GM21576 (cell line): Measurements from ENCODE around the gene LGALSL.

ENCODE experiments used
- ATAC-seq: cut with Tn5 transposase; IDR thresholded peaks from one replicate; pipeline ENCODE4 v1.9.1; 2021; ENCODE audit warnings: mild to moderate bottlenecking, moderate library complexity; ENCODE audit not compliant: unreplicated experiment

Gene LGALSL

DNA sequence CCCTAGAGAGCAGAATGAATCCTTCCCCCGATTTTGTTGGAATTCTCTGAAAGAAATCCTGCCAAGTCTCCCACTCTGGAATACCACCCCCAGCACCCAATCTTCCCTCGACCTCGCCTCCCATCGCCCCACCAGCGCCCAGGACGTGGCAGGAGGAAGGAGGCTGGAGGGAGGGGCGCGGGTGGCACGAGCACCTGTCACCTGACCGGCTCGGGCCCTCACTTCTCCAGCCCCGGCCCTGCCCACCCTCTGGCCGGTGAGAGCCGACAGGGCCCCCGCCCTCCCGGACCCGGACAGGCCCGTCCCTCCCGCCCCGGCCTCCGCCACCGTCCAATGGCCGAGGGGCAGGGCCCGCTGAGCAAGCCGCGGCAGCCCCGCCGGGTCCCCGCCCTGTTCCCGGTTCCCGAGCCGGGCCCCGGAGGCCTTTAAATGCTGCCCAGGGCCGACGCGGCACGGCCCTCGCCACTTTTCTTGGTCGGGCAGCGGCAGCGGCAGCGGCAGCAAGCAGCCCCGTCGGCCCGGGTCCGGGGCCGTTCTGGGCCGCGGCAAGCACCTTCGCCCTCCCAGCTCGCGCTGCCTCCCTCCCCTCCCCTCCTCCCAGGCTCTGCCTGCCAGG, at the start of gene LGALSL:
LGALSL (plus strand) TSS at position 393 of the 616 bp plus-strand sequence. CDS start 384 bp downstream, outside the sequence.
- peak; percentile 64 for ATAC-seq

DNA sequence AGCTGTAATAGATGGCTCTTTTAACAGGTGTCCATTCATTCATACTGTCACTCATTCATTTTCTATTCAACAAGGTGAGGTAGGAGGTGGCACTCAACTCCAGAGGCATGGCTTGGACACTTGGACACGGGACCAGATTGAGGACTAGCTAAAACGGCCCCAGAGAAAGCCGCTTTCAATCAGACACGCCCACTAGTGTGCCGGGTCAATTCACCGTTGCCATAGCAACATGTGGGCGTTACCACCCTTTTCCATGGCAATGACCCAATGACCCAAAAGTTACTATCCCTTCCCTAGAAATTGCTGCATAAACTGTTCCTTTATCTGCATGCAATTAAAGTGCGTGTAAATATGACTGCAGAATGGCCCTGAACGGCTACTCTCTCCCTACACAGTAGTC, 49.2 kb upstream of the LGALSL start:
- ATAC-seq, result no peak

DNA sequence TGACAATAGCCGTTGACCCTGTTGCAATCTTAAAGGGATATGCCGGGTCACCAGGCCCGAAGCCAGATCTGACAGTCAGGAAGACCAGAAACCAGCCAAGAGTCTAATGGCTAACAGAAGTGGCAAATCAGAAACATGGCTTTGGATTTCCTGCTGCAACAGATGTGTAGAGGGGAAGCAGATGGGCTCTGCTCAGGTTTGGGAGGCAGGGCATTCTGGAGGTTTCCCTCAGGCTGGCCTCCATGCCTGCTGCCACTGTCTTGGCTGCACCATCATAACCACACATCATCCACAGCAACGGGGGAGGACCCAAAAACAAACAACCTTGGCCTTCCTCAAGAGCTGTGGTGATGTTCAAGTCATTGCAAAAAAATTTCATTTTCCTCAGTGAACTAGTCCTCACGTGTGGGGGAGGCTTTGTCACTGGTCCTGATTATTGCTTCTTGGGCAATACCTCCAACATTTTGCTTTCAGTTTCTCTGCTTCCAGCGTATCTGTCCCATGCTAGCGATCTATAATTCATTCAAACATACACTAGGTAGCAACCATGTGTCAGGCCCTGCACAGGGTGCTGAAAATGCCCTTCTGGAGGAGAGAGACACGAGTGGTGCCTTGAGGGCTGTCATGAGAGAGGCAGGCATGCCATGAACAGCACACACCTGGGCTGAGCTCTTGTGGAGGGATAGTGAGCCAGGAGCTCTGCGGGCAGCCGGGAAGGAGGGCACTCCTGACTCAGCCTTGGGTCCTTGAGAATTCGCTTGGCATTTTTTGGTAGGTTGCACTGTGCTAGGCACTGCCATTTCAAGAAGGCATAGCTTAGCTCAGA, 48.2 kb upstream of the LGALSL start:
- ATAC-seq, result no peak

DNA sequence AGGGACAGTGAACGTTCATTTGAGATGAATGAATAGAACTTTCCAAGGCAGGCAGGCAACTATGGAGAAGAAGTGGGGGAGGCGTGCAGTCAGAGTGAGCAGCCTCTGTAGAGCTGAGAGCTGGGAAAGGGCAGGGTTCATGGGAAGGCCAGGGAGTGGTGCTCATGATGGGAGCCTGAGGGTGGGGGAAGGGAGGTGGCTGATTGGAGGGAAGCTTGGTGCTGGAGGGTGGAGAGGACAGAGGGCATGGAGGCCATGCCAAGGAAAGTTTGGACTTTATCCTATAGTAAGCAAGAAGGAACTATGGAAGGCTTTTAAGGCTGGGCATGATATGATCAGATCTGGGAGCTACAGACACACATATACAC, 47.6 kb upstream of the LGALSL start:
- no peak for ATAC-seq

DNA sequence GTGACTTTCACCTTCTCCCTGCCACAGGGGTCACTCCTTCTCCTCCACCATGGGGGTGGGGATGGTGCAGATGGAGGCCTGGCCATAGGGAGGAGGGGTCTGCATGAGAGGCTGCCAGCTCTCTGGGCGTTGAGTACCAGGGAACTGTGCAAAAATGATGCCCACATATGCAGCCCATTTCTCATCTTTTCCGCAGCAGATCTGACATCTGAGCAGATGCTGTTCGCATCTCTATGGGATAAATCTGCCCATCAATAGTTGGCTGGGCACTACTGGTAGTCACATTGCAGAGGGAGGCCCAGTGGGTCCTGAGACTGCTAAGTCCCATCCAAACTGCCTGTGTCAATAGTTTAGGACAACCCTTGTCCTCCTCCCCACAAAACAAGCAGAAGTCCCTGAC, 45.9 kb upstream of the LGALSL start:
- no peak for ATAC-seq

DNA sequence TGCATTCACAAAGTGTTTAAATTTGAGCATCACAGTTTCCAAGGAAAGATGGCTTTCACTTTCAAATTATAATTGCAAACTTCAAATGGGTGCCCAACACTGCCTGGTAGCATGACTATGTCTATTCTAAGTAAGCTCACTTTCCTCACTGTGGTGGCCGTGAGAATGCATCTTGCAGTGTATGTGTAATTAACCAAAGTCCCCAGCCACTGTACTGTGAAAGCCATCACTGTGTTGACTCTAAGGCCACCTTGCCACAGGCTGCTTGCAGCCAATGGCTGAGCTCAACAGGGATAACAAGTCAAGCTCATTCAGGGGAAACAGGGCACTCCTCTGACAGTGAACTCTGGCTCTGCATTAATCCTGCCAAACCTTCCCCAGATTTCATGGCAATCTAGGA, 43.3 kb upstream of the LGALSL start:
- ATAC-seq, result no peak

DNA sequence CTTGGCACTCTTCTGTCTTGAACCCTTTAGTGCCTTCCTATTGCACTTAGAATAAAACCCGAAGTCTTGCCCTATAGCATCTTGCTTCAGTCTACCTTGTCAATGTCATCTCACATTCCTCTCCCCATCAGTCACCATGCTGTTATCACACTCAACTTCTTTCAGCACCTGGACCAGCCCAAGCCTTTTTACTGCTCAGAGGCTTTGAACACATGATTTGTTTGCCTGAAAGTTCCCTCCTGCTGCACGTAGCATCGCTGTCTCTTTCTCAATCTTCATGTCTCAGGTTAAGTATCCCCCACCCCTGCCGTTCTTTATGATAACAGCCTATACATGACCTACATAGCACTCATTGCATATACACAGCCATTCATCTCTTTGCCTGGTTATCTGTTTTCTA, 41.3 kb upstream of the LGALSL start:
- ATAC-seq, result no peak

DNA sequence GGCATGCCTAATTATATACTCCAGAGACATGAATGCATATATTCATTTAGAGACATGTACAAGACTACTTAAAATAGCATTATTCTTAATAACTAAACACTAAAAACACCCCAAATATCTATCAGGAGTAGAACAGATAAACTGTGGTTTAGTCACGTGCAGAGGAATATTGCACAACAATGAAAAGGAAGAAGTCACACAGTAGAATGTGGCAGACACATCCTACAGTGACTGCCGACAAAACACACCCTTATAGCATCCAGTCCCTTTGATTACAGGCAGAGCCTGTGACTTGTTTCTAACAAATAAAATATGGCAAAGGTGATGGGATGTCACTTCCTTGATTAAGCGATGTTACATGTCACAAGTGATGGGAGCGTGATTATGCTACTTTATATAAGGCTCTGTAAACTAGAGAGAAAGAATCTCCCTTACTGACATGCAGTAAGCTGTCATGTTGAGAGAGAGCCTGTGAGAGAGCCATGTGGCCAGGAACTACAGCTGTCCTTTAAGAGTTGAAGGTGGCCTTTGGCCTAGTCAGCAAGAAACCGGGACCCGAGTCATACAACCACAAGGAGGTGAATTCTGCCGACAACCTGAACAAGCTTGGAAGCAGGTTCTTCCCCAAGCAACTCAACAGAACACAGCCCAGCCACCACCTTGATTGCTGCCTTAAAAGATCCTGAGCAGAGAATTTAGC, 39.1 kb upstream of the LGALSL start:
- no peak for ATAC-seq

DNA sequence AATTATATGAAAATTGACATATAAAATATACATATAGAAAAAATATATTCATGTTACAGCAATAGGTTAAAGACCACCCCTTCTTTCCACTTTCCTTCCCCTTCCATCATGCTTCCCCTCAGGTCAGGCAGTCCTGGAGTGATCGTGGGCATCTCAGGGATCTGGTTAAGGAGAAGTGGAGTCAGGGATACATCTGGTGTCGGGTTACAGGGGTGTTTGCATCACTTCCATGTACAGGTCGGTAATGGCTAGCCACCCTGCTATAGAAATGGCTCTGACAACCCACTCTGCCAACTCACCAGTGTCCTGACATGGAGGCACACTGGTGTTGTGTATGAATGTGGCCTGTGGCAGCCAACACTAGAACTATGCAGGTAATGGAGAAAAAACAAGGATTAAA, 36.3 kb upstream of the LGALSL start:
- ATAC-seq, result no peak

DNA sequence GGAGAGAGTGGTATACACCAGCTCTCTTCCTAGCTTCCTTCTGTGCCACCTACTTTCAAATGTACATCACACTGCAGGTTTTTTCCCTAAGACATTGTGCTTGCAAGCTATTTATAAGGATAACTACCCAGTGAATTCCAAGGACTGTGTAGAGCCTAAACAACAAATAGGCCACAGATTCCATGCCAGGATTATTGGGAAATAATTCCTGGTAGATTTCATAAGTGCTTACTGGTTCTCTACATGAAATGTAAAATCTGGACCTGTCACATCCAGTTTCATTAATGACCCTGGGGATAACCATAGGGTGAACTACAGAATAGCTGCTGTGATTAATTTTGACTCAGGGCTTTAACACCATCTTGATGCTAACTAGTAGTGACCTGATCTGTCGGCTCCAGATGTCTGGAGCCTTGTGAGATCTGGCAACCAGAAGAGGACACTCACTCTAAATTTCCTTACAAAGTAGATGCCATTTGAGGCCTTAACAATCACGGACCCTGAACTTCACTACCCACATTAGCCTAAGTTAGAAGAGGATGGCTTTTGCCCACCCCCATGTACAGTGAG, 34.3 kb upstream of the LGALSL start:
- no peak for ATAC-seq

DNA sequence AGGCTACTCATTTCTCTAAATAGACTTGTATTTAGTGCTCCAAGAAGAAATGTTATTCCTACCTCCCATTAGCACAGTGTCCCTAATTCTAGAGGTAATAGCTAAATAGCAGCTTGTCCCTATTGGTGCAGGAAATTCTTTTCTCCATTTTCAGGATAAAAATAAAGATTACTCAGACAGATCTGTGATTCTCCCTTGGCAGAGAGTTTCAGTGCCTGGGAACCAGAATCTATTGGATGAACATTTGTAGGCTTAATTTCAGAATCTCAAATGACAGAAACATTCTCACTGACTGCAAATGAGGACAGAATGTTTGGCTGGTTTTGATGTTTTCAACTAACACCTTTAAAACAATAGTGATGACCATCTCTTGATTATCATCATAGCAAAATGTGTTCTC, 33.3 kb upstream of the LGALSL start:
- no peak for ATAC-seq

DNA sequence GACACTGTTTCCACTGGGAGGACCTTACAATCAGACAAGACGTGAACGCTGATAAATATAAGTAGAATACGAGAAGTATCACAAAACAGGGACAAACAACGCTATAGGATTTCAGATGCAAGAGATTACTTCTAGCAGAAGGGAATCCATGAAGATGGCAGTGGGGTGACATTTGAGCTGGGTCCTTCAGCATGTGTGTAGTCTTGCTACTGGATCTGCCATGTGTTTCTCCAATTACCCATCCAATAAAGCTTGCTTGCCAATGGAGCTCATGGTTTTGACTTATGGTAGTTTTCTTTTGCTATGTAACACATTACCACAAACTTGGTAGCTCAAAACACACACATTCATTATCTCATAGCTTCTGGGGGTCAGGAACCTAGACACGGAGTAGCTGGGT, 32.8 kb upstream of the LGALSL start:
- ATAC-seq, result no peak

DNA sequence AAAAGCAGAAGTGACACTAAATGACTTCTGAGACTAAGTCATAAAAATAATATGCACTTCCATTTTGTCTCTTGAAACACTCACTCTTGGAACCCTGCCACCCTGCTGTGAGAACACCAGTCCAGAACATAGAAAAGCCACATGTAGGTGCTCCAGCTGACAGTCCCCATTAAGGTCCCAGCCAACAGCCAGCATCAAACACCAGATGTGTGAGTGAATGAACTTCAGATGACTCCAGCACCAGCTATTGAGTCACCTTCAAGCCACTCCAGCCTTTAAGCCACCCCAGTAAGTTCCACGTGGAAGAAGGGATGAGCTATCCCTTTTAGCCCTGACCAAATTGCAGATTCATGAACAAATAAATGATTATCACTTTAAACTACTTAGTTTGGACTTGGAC, 31.5 kb upstream of the LGALSL start:
- ATAC-seq, result no peak

DNA sequence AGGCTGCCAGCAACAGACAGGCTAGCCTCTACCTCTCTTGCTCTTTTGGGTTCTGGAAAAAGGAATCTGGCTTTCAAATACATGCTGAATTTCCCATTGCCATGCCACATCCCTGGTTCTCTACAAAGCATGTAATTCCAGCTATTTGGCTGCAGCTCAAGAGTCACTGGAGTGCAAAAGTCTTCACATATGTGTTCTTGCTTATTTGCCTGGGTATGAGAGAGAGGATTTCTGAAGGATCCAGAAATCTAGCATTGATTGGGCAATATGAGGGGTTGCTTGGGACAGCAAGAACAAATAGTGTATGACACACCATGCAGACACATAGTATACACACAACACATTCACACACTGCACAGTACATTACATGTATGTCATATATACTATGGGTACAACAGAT, 30.7 kb upstream of the LGALSL start:
- ATAC-seq, result no peak

DNA sequence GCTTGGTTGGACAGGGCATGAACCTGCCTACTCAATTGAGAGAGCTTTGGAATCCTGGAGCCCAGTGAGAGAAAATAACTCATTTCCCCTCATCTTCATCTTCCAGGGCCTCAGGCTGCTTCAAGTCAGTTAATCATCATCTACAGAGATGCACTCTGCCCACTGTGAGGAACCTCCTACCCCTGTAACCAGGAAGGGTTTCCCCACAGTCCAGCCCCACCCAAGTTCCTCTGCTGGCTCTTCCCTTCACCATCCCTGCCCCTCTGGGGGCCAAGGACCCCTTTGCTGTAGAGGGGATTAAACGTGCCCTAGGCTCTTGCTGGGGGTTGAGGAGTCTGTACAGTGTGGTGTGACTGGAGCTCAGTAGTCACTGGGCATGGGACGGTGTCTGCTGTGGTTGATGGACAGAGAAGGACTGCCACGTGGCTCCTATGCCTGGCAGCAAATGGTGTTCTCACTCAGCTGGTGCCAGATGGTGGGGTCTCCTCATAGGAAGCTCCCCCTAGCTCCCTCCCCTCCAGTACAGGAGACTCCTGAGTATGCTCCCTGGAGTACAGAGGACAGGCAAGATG, 29.5 kb upstream of the LGALSL start:
- ATAC-seq, result no peak

DNA sequence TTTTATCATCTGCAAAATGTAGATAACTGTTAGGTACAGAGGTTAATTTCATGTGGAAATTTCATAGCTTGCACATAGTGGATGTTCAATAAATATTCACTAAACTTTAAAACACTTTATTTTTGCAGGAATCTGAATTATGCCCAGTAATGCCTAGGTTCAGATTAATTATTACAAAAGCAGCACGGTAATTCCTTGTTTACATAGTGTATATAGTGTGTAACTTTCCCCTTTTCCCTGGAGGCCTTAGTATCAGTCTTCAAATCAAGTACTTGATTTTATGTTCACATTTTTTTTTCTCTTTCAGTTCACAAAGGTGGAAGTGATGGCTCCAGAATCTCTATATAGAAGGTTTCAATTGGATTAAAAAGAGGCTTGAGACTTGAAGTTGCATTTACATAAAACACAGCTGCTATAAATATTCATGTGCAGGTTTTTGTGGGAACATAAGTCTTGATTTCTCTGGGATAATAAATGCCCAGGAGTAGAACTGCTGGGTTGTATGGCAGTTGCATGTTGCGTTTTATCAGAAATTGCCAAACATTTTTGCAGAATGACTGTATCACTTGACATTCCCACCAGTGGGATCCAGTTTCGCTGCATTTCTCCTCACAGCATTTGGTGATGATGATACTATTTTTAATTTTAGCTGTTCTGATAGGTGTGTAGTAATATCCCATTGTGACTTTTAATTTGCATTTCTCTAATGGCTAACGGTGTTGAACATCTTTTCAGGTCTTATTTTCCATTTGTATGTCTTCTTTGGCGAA, 27.6 kb upstream of the LGALSL start:
- ATAC-seq, result no peak

DNA sequence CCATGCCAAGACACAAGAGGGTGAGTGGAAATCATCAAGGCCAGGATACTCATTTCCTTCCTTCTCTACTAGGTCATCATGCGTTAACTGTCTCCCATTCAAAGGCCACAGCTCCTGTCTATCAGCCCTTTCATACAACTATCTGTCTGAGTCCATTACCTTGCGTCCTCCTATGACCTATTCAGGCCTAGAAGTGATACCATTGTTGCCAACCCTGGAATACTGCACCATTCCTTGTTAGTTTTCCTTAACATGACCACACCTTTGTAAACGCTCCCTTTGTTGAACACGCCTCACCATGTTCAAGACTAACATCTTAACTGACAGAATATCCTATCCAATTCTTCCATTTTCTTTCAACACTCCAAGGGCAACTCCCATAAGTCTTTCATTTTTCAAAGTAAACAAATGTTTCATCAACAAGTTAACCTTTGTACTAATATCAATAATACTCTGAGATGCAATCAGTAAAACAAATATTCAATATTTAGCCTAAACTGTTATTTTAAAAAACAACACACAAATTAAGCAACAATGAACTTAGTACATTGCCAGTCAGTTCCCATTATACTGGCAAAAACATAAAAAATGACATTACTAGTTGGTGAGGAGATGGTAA, 19.8 kb upstream of the LGALSL start:
- ATAC-seq, result no peak

DNA sequence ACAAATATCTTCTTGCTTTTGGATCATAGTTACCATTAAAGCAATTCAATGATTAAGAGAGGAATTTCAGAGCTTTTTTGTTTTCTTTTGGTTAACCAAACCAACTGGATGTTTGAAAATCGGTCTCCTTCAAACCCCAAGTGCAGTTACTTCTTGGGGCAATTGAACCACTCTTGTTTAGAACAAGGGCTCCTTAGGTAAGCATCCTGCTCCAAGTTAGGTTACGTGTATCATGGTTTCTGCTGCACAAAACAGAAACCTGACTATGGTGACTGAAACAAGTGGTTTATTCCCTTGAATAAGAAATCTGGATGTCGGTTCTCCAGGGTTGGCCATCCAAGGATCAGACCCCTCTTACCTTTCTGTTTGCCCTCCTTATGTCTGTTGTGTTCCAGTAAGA, 16.1 kb upstream of the LGALSL start:
- ATAC-seq, result no peak

DNA sequence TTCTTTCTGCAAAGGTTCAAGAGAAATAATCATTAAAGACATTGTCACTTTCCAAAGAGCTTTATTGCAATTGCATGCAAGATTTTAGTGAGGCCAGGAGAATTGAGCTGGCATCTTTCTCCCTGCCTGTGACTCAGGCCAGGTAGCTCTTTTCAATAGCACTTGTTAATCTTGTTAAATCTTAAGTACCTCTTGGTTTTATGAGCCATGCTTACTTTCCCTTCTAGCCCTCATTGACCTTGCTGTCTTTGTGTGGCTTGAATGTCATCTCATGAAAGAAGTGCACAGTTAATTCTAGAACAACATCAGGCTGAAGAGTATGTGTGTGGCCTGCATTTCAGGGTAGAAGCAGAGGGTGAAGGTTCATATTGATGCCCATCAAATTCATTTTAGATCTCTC, 14.8 kb upstream of the LGALSL start:
- ATAC-seq, result no peak

DNA sequence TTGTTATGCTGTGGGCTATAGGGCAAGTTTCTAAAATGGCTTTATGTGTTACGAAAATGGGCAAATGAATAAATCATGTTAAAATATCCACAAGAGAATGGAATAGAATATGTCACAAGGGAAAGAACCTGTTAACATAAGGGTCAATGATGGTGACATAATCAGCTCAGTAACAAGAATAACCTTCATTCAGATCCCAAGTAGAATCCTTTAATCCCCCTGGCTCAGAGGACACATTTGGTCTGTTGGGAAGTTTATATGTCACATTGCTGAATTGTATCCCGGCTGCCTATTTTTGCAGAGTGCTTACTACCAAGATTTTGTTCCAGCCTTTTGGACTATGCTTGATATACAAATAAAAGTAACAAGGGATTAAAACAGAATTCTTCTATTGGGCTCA, 13.1 kb upstream of the LGALSL start:
- no peak for ATAC-seq
